ENCODE results near the gene KCNA5.

KCNA5 gene

GRCh38 chr12:5064913-5065490 is 21.3 kb downstream of the KCNA5 start:
- no peak for DNase-seq

GRCh38 chr12:5066251-5066650 is 22.6 kb downstream of the KCNA5 start:
- no peak for DNase-seq

GRCh38 chr12:5068126-5068525 is 24.4 kb downstream of the KCNA5 start:
- no peak for DNase-seq

DNA sequence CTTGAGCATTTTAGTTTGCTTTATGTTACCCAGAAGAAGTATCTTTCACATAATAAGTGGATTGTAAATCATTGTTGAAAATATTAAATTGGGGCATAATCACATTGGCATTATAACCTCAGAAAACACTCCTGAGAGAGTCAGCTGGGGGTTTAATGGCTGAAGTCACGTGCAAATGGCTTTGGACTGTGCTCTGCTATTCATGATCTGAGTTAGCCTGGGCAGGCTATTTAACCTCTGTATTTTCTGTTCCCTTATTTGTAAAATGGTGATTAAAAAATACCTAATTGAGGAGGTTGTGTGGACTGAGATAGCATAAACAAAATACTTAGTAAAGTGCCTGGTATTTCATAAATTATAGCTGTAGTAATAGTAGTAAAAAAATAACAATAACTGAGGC is 24.9 kb downstream of the KCNA5 start:
- no peak for DNase-seq

- DNase-seq, result no peak
Observed at GRCh38 chr12:5070090-5070489, 26.4 kb downstream of the KCNA5 start.

DNA sequence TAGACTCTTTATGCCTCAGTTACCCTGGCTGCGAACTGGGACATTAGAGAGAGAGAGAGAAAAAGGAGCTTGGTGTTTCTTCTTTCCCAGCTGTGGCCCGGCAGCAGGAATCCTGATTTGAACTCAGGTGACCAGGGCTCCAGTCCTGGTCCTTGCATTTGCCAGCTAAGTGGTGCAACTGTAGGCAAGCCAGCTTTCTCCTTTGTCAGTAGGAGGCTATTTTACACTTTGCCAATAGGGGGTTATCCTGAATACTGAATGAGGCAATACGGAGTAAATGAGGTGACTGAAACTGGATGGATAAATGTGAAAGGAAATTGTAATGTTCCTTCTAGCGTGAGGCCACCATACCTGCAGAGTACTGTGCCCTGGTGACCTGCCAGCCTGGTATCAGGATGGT is 27.8 kb downstream of the KCNA5 start:
- no peak for DNase-seq

- DNase-seq, result no peak
Observed at GRCh38 chr12:5072311-5072710, 28.6 kb downstream of the KCNA5 start.

DNA sequence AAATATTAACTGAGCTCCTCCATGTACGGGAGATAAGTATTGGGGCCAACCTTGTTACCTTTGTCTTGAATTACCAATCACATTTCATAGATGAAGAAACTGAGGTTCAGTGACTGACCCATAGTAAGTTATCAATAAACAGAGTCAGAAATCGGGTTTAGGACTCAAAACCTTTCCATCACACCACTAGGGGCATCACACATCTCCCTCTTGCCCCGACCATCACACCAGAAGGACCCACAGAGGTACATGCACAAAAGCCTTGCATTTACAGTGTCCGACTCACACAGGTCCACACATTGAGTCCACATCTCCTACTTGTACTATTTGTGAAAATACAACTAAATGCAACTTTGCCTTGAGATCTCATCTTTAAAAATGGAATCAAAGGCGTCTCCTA is 29.4 kb downstream of the KCNA5 start:
- no peak for DNase-seq

- no peak for DNase-seq
Observed at GRCh38 chr12:5073853-5074252, 30.2 kb downstream of the KCNA5 start.

DNA sequence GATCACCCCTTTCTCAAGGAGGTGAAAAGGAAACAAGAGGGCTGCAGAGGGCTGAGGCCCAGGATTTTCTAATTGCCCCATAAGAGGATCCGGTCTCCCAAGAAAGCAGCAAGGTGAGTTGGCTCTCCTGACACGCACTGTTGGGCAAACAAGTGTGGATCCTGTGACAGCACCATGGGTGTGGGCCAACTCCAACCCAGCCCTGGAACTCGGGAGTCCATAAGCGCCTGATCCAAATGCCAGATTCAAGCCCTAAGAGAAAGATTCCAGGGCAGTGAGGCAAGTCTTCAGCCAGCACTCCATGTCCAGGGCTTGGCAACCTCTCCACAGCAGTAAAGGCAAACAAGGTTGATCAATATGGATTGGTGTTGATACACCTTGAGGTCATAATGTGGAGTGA is 33.1 kb downstream of the KCNA5 start:
- DNase-seq, result peak; percentile 14

DNA sequence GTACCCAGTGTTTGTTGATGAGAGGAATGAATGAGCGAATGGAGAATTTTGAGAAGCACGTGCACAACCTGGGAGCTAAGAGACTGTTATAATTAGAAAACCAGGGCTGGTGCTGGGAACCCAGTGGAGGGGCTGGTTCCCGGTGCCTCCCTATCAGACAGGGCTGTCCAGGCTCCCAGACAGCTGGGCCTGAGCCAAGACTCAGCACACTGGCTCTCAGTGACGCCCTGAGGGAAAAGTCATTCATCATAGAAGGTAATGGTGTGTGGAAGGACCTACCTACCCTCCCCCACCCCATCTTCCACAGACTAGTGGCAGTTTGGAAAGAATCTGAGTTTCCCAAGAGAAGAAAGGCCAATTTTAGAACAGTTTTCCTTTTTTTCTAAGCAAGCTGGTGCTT is 34.7 kb downstream of the KCNA5 start:
- DNase-seq, result peak; percentile 48

DNA sequence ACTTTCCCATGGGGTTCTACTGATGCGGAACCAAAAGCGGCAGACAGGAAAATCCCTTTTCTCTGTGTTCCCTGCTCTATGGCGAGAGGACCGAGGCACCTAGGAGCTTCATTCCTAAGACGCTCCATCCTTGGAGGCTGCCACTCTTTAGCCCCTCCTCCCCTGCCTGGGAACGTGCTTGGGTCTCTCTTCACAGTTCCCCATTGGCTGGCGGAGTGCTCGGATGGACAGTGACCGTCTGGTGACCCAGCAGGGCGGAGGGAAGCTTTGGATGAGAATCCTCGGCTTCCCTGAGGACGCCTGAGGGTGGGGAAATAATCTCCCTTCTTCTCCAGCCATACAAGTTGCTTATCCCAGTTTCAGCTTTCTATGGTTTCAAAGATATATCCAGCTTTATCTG is 37.3 kb downstream of the KCNA5 start:
- no peak for DNase-seq

- DNase-seq, result peak; percentile 7
Observed at GRCh38 chr12:5083955-5084849, 40.5 kb downstream of the KCNA5 start.

- no peak for DNase-seq
Observed at GRCh38 chr12:5085896-5086295, 42.2 kb downstream of the KCNA5 start.

DNA sequence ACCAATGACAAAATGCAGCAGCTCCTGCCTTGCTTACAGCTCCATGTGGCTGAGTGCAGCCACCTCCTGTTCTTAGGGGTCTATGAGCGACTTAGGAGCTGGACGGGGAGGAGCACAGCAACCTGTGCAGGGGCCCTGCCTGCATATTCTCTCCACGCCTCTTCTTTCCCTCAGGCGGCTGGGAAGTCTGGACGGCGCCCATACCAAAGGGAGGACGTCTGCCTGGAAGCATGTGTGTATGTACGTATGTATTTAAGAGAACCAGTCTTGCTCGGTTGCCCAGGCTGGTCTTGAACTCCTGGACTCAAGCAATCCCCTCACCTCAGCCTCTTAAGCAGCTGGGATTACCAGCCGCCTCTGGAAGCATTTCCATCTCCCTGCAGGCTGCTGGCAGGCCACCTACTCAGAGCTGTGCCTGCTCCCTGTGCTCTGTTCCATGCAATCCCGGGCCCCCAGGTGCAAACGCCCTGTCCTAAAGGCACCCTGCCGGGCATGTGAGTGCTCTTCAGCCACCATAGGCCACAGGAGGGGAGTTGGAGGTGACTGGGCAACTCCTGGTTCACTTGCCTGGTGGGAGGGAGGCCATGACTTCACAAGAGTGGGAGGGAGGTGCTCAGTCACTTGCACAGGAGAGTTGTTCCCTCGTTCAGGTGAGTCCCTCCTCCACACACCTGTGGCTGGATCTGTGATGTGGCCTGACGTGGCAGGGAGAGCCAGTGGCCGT is 44.3 kb downstream of the KCNA5 start:
- DNase-seq, result no peak

DNA sequence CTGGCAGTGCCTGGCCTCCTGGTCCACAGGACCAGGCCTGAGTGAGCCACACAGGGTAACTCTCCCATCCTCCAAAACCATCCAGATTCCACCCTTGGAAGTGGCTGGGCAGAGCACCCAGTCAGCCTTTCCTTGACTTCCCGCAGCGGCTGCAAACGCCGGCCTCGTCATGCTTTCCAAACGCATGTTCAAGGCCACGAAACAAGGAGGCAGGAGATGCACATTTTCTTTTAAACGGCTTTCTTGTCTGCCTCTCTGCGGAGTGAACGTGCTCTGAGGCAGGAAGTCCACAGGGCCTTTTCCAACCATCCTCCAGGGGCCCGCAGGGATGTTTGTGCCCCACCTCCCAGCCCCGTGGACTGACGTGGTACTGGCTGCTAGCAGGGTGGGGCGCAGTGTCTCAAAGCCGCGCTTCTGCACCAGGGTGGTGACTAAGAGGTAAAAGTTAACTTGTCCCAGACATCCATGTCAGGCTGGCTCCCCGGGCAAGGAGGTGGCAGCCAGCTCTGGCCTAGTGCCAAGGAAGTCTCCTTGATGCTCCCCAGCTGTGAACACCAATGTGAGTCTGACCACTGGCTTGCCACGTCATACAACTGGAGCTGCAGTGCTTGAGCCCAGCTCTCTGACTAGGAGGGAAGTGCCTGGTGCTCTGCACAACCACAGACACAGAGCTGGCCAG is 45.0 kb downstream of the KCNA5 start:
- no peak for DNase-seq

DNA sequence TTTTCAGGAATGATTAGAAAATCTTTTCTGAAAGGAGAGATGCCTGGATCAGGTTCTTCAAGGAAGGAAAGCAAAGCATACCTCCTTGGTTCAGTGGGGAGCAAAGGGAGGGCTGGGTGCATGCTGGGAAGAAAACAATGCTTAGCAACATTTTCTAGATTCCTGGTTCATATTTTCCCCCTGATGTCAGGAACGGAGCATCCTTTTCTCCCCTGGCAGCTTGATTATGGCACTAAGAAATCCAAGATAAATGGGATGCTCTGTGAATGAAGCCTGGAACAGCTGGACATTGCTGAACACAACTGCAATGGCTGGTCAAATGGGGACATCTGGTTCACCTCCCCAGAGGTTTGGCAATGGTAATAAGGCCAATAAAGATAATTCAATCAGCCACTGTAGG is 50.9 kb downstream of the KCNA5 start:
- no peak for DNase-seq

DNA sequence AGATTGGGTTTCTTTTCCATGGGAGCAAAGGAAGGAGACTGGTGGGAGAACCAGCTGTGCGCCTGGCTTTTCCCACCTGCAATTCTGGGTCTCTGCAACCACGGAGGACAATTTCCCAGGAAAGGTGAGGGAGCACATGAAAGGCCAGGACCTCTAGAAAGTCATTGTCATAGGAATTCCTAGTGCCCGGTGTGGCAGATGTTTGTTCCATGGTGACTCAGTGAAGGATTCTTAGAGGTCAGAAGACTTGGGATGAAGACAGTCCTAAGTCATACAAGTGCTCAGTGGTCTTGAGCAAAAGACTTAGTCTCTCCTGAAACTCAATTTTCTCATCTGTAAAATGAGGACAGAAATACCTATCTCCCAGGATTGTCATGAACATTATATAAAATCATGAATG is 51.3 kb downstream of the KCNA5 start:
- DNase-seq, result no peak

Measured in NCI-H2029 (cell line).